HTR-8/SVneo (cell line): ENCODE measurements around the gene AFF2.
"Not testable (repeated sequence)": the region's sequence is repeated elsewhere in the genome, so short reads cannot be mapped to it uniquely, and the experiment has no call there.

Experiments
- DNase-seq: peaks from one replicate; pipeline ENCODE4 v3.0.0; 2011; ENCODE audit warnings: low spot score, mixed read lengths; ENCODE audit not compliant: insufficient read length
- FAIRE-seq: peaks from 2 replicates; lab custom pipeline; 2011; peaks lifted over from hg19 to GRCh38; lab: Jason Lieb, UNC

Gene AFF2

GRCh38 chrX:148903176-148903575 is 402.8 kb downstream of the AFF2 start:
- no peak for FAIRE-seq

GRCh38 chrX:148904421-148905111 is 404.1 kb downstream of the AFF2 start:
- no peak for FAIRE-seq
- DNase-seq: no peak

More at GRCh38 chrX:148903176-148903575, 402.8 kb downstream of the AFF2 start:
- no peak for DNase-seq

GRCh38 chrX:148905400-148905799 is 405.0 kb downstream of the AFF2 start:
- FAIRE-seq: no peak
- no peak for DNase-seq

GRCh38 chrX:148906628-148907027 is 406.2 kb downstream of the AFF2 start:
- DNase-seq, FAIRE-seq: not testable (repeated sequence)

GRCh38 chrX:148909758-148910157 is 409.3 kb downstream of the AFF2 start:
- FAIRE-seq (no peak), DNase-seq (no peak)

- DNase-seq (no peak), FAIRE-seq (no peak)
These were observed 413.6 kb downstream of the AFF2 start for GRCh38 chrX:148913971-148914370.

GRCh38 chrX:148914783-148915182 is 414.4 kb downstream of the AFF2 start:
- DNase-seq (no peak), FAIRE-seq (no peak)

GRCh38 chrX:148915474-148915873 is 415.1 kb downstream of the AFF2 start:
- no peak for FAIRE-seq
- DNase-seq: no peak

- FAIRE-seq (no peak), DNase-seq (no peak)
These were observed 417.0 kb downstream of the AFF2 start for GRCh38 chrX:148917441-148917840.

GRCh38 chrX:148923631-148924030 is 423.2 kb downstream of the AFF2 start:
- FAIRE-seq: no peak

GRCh38 chrX:148926371-148926770 is 426.0 kb downstream of the AFF2 start:
- DNase-seq: no peak
- no peak for FAIRE-seq

More at GRCh38 chrX:148923631-148924030, 423.2 kb downstream of the AFF2 start:
- no peak for DNase-seq

GRCh38 chrX:148928811-148929210 is 428.4 kb downstream of the AFF2 start:
- DNase-seq: no peak
- no peak for FAIRE-seq

- no peak for FAIRE-seq
- DNase-seq: no peak
These were observed 429.3 kb downstream of the AFF2 start for GRCh38 chrX:148929686-148930085.

GRCh38 chrX:148930206-148930729 is 429.9 kb downstream of the AFF2 start:
- FAIRE-seq (no peak), DNase-seq (no peak)

- DNase-seq: no peak
These were observed 433.5 kb downstream of the AFF2 start for GRCh38 chrX:148933881-148934280.

GRCh38 chrX:148938348-148938747 is 437.9 kb downstream of the AFF2 start:
- FAIRE-seq: no peak
- no peak for DNase-seq

More at GRCh38 chrX:148933881-148934280, 433.5 kb downstream of the AFF2 start:
- no peak for FAIRE-seq

GRCh38 chrX:148940411-148940996 is 440.1 kb downstream of the AFF2 start:
- DNase-seq (no peak), FAIRE-seq (no peak)

- no peak for FAIRE-seq
- DNase-seq: no peak
These were observed 442.3 kb downstream of the AFF2 start for GRCh38 chrX:148942754-148943153.

GRCh38 chrX:148947399-148947975 is 447.1 kb downstream of the AFF2 start:
- DNase-seq: no peak
- no peak for FAIRE-seq

- no peak for FAIRE-seq
- DNase-seq: no peak
These were observed 455.9 kb downstream of the AFF2 start for GRCh38 chrX:148956352-148956751.

- FAIRE-seq (no peak), DNase-seq (no peak)
These were observed 458.5 kb downstream of the AFF2 start for GRCh38 chrX:148958901-148959300.
